Measurements from ENCODE around the gene AP3S2. TPM values are rescaled to one million over a fixed set of nuclear protein-coding genes. Genes with fewer than 3 reads are reported as not detected.

The AP3S2 gene
- 33.2 to 62.5 TPM (median 38.2 TPM) in 5 replicates for total RNA-seq (2022; extraction: Qiagen RNA extraction)

DNA sequence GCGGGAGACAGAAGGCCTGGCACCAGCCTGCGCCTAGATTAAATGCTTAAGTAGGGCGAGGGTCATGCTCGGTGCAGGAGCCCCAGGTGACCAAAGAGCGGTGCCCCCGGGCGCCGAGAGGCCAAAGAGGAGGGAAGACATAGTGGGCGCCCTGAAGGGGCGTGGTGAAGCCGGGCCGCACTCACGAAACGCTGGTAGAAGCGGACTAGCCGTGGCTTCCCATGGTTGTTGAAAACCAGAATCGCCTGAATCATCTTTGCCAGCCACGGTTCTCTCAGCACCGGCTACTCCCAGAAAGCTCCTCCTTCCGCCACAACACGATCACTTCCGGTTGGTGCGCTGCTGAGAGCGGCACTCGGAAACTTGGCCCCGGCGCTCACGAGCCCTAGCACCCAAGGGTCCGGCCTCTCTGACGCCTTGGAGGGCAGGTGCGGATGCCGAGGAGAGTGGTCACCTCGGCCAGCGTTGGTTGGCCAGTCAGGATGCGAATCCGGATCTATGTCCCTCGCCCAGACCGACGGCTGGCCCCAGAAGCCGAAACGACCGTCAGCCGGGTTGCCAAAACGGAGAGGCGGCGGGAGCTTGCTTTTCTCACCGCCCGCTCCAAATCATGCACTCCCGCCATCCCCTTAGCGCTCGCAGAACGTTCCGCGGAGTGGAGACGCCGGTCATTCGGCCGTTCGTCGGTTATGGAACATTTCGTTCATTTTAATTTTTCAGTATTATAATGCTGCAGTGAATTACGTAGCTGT, at the start of gene AP3S2:
Gene AP3S2, minus strand, starts transcription at position 299 of the 752 bp plus-strand sequence. Its CDS starts 45 bp downstream, at position 254.

DNA sequence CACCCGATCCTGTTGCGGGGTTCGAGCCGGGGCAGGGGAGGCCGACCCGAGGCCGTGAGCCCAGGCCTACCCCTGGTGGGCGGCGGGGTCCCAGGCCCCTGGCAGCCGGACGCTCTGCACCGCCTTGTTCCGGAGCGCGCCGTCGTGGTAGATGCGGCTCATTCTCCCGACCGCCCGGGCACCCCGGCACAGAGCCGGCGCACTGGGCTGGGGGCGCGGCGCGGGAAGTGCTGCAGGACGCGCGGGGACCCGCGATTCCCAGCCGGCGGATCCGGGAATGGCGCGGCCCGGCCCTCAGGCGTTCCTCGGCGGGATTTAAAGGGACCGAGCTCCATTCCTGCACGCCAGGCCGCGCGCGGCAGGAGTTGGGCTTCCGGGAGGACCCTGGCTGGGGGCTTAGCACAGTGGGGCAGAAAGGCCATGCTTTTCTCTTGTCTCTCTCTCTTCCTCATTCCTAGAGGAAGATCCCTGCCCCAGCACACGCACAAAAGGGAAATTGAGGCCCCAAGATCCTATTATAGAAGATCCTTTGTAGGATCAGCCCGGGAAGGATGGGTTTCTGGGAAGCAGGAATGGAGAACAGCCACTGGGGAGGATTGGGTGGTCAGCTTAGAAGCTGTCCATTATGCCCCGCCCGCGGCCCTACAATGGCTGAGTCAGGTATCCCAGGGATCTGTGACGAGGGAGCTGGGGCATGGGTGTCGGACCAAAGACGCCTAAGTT, 19.0 kb upstream of the AP3S2 start, which contains the start of gene ARPIN:
Gene ARPIN, minus strand, starts transcription at position 279 of the 723 bp plus-strand sequence. Its CDS starts 117 bp downstream, at position 162.

Other genes starting within 250 kb of the AP3S2 start
- gene KIF7, start 238.5 kb downstream of the AP3S2 start, total RNA-seq (2022; extraction: Qiagen RNA extraction), result 3.2 to 5.0 TPM (median 4.4 TPM) in 5 replicates
- 0.06 to 0.17 TPM (median 0.14 TPM) in 4 of 5 replicates, not detected in the other for gene PLIN1, start 214.6 kb downstream of the AP3S2 start, total RNA-seq (2022; extraction: Qiagen RNA extraction)
- 6.2 to 9.3 TPM (median 7.9 TPM) in 5 replicates for gene PEX11A, start 203.2 kb downstream of the AP3S2 start, total RNA-seq (2022; extraction: Qiagen RNA extraction)
- gene WDR93, start 203.2 kb downstream of the AP3S2 start, total RNA-seq (2022; extraction: Qiagen RNA extraction), result 0.07 to 0.25 TPM (median 0.19 TPM) in 5 replicates
- gene MESP1, start 142.7 kb downstream of the AP3S2 start, total RNA-seq (2022; extraction: Qiagen RNA extraction), result 1.7 to 8.1 TPM (median 5.5 TPM) in 5 replicates
- 0.27 to 0.72 TPM (median 0.46 TPM) in 5 replicates for gene MESP2, start 117.7 kb downstream of the AP3S2 start, total RNA-seq (2022; extraction: Qiagen RNA extraction)
- 63.9 to 92.0 TPM (median 75.4 TPM) in 5 replicates for gene ANPEP, start 79.1 kb downstream of the AP3S2 start, total RNA-seq (2022; extraction: Qiagen RNA extraction)
- 10.1 to 14.3 TPM (median 11.4 TPM) in 5 replicates for gene ARPIN, start 19.0 kb upstream of the AP3S2 start, total RNA-seq (2022; extraction: Qiagen RNA extraction)
- 13.3 to 20.2 TPM (median 17.1 TPM) in 5 replicates for gene ZNF710, start 107.3 kb upstream of the AP3S2 start, total RNA-seq (2022; extraction: Qiagen RNA extraction)
- gene IDH2, start 208.5 kb upstream of the AP3S2 start, total RNA-seq (2022; extraction: Qiagen RNA extraction), result 39.5 to 47.7 TPM (median 43.1 TPM) in 5 replicates